Chondrocyte (in vitro differentiated cells): ENCODE measurements around the gene APLN. TPM values are rescaled to one million over a fixed set of nuclear protein-coding genes. Genes with fewer than 3 reads are reported as not detected.

ENCODE experiments used
- DNase-seq: peaks from one replicate; pipeline ENCODE4 v3.0.0; 2021; ENCODE audit warnings: mixed read lengths, low spot score
- H3K27ac Mint-ChIP-seq: one replicate; pipeline ENCODE4 v1.8.0; 2021; ENCODE audit warnings: mild to moderate bottlenecking, moderate library complexity, mixed read lengths; ENCODE audit not compliant: unreplicated experiment
- H3K27me3 Mint-ChIP-seq: 2 replicates; pipeline ENCODE4 v1.8.0; 2021; ENCODE audit warnings: low read depth, mixed read lengths
- H3K36me3 Mint-ChIP-seq: 2 replicates; pipeline ENCODE4 v1.8.0; 2021; ENCODE audit warnings: low read depth, mixed read lengths
- H3K4me1 Mint-ChIP-seq: 2 replicates; pipeline ENCODE4 v1.8.0; 2021; ENCODE audit warnings: low read depth, mild to moderate bottlenecking, mixed read lengths
- H3K4me3 Mint-ChIP-seq: one replicate; pipeline ENCODE4 v1.8.0; 2021; ENCODE audit warnings: mild to moderate bottlenecking, moderate library complexity, mixed read lengths; ENCODE audit not compliant: unreplicated experiment
- H3K9me3 Mint-ChIP-seq: 2 replicates; pipeline ENCODE4 v1.8.0; 2021; ENCODE audit warnings: low read depth, mixed read lengths
- total RNA-seq: library from RNA; stranded (reverse); gene quantifications from 3 replicates; pipeline ENCODE4 v1.2.1, GENCODE V29; 2021
- TF ChIP-seq, protein P1 (sequence below): fragments of 200-600 bp; sonication (generic); IDR thresholded peaks from 2 replicates; pipeline ENCODE4 v1.5.0; 2021; ENCODE audit warnings: antibody characterized with exemption, mild to moderate bottlenecking, moderate library complexity

The APLN gene
- total RNA-seq, 1 donor from 2014 or later, result 1.3 TPM

- Mint-ChIP-seq H3K27me3 (peaks cover 3% of the 10 kb centered on the region), H3K36me3 (no peaks in the 10 kb centered on the region), H3K27ac (no peak overlapping the region), H3K4me3 (no peak overlapping the region), H3K9me3 (no peaks in the 10 kb centered on the region), H3K4me1 (no peaks in the 10 kb centered on the region)
- TF ChIP-seq, protein P1, sequence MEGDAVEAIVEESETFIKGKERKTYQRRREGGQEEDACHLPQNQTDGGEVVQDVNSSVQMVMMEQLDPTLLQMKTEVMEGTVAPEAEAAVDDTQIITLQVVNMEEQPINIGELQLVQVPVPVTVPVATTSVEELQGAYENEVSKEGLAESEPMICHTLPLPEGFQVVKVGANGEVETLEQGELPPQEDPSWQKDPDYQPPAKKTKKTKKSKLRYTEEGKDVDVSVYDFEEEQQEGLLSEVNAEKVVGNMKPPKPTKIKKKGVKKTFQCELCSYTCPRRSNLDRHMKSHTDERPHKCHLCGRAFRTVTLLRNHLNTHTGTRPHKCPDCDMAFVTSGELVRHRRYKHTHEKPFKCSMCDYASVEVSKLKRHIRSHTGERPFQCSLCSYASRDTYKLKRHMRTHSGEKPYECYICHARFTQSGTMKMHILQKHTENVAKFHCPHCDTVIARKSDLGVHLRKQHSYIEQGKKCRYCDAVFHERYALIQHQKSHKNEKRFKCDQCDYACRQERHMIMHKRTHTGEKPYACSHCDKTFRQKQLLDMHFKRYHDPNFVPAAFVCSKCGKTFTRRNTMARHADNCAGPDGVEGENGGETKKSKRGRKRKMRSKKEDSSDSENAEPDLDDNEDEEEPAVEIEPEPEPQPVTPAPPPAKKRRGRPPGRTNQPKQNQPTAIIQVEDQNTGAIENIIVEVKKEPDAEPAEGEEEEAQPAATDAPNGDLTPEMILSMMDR, result no peak
- no peak for DNase-seq
These were observed 42.6 kb upstream of the APLN start for GRCh38 chrX:129697204-129697829.

DNA sequence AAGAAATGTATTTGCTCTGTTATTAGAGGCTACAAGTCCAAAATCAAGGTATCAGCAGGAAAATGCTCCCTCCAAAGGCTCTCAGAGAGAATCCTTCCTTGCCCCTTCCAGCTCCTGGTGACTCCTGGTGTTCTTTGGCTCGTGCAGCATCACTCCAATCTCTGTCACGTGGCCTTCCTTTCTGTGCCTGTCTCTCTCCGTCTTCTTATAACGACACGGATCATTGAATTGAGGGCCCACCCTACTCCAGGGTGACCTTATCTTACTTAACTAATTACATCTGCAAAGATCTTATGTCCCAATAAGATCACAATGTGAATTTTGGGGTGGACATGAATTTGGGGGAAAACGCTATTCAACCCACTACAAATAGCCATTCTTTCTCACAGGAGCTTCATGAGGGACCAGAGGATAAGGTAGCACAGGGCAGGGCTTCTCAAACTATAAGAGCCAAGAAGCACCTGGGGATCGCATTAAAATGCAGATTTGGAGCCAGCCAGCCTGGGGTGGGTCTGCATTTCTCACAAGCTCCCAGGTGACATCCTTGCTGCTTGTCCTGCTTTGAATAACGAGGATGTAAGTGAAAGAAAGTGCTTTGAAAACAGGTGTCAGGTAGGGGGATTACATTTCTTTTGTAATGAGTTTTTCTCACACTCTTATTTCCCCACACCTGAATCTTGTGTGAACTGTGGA, 41.9 kb upstream of the APLN start:
- no peaks in the 10 kb centered on the region for H3K9me3 Mint-ChIP-seq
- H3K27ac Mint-ChIP-seq, result no peak overlapping the region
- DNase-seq, result no peak
- TF ChIP-seq, protein P1, result no peak
- H3K27me3 Mint-ChIP-seq, result peaks cover 3% of the 10 kb centered on the region
- no peaks in the 10 kb centered on the region for H3K36me3 Mint-ChIP-seq
- no peaks in the 10 kb centered on the region for H3K4me1 Mint-ChIP-seq
- no peak overlapping the region for H3K4me3 Mint-ChIP-seq

DNA sequence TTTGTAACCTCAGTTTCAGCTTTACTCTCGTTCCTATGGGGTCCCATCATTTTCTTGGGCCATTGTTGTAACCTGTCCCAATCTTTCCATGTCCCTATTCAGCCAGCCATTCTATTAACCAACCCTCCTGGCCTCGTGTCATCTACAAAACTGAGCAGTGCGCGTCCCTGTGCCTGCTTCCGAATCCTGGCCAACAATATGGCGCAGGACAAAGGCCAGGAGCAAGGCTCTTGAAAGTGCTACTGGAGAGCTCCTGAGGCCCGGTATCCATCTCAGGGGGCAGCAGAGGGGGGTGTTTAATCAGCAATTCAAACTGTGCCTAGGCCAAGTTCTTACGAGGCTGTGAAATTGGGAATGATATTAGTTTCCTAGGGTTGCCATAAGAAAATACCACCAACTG, 41.2 kb upstream of the APLN start:
- no peaks in the 10 kb centered on the region for H3K4me1 Mint-ChIP-seq
- no peak overlapping the region for H3K4me3 Mint-ChIP-seq
- no peak for DNase-seq
- no peaks in the 10 kb centered on the region for H3K9me3 Mint-ChIP-seq
- H3K27ac Mint-ChIP-seq, result no peak overlapping the region
- TF ChIP-seq, protein P1, result no peak
- no peaks in the 10 kb centered on the region for H3K36me3 Mint-ChIP-seq
- H3K27me3 Mint-ChIP-seq, result peaks cover 3% of the 10 kb centered on the region

DNA sequence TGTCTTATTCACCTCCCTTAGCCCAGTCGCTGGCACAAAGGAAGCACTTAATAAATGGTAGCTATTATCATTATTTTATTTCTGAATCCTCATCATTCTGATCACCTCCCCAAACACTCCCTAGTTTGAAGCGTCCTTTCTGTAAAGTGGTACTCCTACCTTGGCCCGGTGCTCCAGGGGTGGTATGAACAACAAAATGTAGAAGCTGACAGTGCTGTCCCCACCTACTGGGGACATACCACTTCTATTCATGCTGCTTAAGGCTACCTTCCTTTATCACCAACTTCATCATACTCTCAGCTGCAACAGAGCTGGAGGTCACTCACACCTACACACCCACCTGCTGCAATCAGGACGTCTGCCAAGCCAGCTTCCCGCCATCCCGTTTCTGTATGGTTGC, 40.8 kb upstream of the APLN start:
- Mint-ChIP-seq H3K9me3 (no peaks in the 10 kb centered on the region), H3K4me3 (no peak overlapping the region), H3K36me3 (no peaks in the 10 kb centered on the region), H3K27ac (no peak overlapping the region), H3K27me3 (peaks cover 3% of the 10 kb centered on the region), H3K4me1 (no peaks in the 10 kb centered on the region)
- no peak for DNase-seq
- TF ChIP-seq, protein P1, result no peak

DNA sequence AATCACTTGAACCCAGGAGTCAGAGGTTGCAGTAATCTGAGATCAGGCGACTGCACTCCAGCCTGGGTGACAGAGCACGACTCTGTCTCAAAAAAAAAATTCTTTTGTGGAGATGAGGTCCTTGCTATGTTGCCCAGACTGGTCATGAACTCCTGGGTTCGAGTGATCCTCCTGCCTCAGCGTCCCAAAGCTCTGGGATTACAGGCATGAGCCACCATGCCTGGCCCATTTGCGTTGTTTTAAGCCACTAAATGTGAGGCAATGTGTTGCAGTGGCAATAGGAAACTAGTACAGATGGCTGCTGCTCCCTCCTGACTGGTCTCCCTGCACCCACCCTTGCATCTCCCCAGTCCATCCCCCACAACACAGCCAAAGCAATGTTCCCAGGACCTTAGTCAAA, 40.0 kb upstream of the APLN start:
- no peak for DNase-seq
- Mint-ChIP-seq H3K4me3 (no peak overlapping the region), H3K36me3 (no peaks in the 10 kb centered on the region), H3K27ac (no peak overlapping the region), H3K9me3 (no peaks in the 10 kb centered on the region), H3K27me3 (peaks cover 3% of the 10 kb centered on the region), H3K4me1 (no peaks in the 10 kb centered on the region)
- TF ChIP-seq, protein P1, result no peak
